Mucosa of descending colon (tissue), 3 donors: ENCODE data around the gene KTN1. TPM values are rescaled to one million over a fixed set of nuclear protein-coding genes. Genes with fewer than 3 reads are reported as not detected.

Experiments
- ATAC-seq: fragments of 200-7000 bp; cut with Tn5 transposase; one replicate; pipeline ENCODE4 v1.9.1; 2020; ENCODE audit warnings: mild to moderate bottlenecking, moderate library complexity
- DNase-seq, 3 donors: peaks; one replicate each; pipeline ENCODE4 v3.0.0-alpha.2; 2020
- H3K36me3 ChIP-seq: fragments of 200-600 bp; one replicate; pipeline ENCODE4 v1.8.0; 2021; ENCODE audit warnings: low read depth, mild to moderate bottlenecking
- H3K4me1 ChIP-seq: fragments of 200-600 bp; one replicate; pipeline ENCODE4 v1.8.0; 2021; ENCODE audit warnings: low read depth, mild to moderate bottlenecking
- H3K4me3 ChIP-seq: fragments of 200-600 bp; one replicate; pipeline ENCODE4 v1.8.0; 2021; ENCODE audit warnings: mild to moderate bottlenecking
- H3K9me3 ChIP-seq: fragments of 200-600 bp; one replicate; pipeline ENCODE4 v1.8.0; 2021; ENCODE audit warnings: mild to moderate bottlenecking
- CTCF ChIP-seq: fragments of 200-600 bp; IDR thresholded peaks from one replicate; pipeline ENCODE4 v1.8.0; 2022; ENCODE audit warnings: antibody characterized with exemption, mild to moderate bottlenecking
- intact Hi-C, 2 donors: fragments of 100-400 bp; cut with DNase I in 1 of 2; cut with micrococcal nuclease in 1 of 2; formaldehyde crosslinking; loops; one replicate each; pipeline versions ENCODE4 v1.11.0 to v1.11.1; 2022; cut with DNase I, micrococcal nuclease
- total RNA-seq, 3 donors: library from RNA; stranded (reverse); fragmentation: NEBNext Ultra II Directional in 2 of 3; extraction: Animal tissue kit (Norgen Biotek cat#: 25700) in 2 of 3; gene quantifications; one replicate each; pipeline versions ENCODE4 v1.2.1 to v1.2.4, GENCODE V29; 2021 to 2023
- donor health status: DM: no; HTN: no; CAD: no; lungs with moderate emphysema.
- donor health status: DM: no; HTN: no; CAD: no.
- donor health status: DM: no; HTN: yes; CAD: no.

Gene KTN1
- total RNA-seq, 3 donors from 2014 or later = 181 to 299 (median 251) TPM

- intact Hi-C loops = loop anchor here in 1 of 2 donors (10.0 kb wide), 1 partner anchor 177 kb away; no protein-coding TSS in a partner anchor
- no peak for DNase-seq
- no peak for TF ChIP-seq CTCF
- H3K4me1 ChIP-seq = peaks cover 7% of the 10 kb centered on the region
- no peak for ATAC-seq
- H3K9me3 ChIP-seq = no peaks in the 10 kb centered on the region
- H3K4me3 ChIP-seq = no peak overlapping the region
- no peaks in the 10 kb centered on the region for H3K36me3 ChIP-seq
These were observed 31.9 kb downstream of the KTN1 start for GRCh38 chr14:55611859-55612258.

- ATAC-seq = no peak
- no peak overlapping the region for H3K4me3 ChIP-seq
- intact Hi-C loops = loop anchor here in 1 of 2 donors (10.0 kb wide), 1 partner anchor 180 kb away; no protein-coding TSS in a partner anchor
- H3K36me3 ChIP-seq = no peaks in the 10 kb centered on the region
- H3K4me1 ChIP-seq = peaks cover 7% of the 10 kb centered on the region
- DNase-seq = no peak
- no peak for TF ChIP-seq CTCF
- no peaks in the 10 kb centered on the region for H3K9me3 ChIP-seq
These were observed 34.3 kb downstream of the KTN1 start for GRCh38 chr14:55614304-55614703.

- Histone ChIP-seq H3K4me3 (no peak overlapping the region), H3K4me1 (no peaks in the 10 kb centered on the region), H3K36me3 (peaks cover 12% of the 10 kb centered on the region), H3K9me3 (peaks cover 8% of the 10 kb centered on the region)
- ATAC-seq = no peak
- DNase-seq = no peak
- TF ChIP-seq CTCF = no peak
- intact Hi-C loops = no loop called here
These were observed 40.3 kb downstream of the KTN1 start for GRCh38 chr14:55620277-55620676.

- H3K36me3 ChIP-seq = peaks cover 12% of the 10 kb centered on the region
- TF ChIP-seq CTCF = no peak
- ATAC-seq = no peak
These were observed 41.0 kb downstream of the KTN1 start for GRCh38 chr14:55620981-55621380.

GRCh38 chr14:55621391-55621790, 41.4 kb downstream of the KTN1 start:
- ATAC-seq (no peak), DNase-seq (no peak)
- Histone ChIP-seq H3K4me1 (no peaks in the 10 kb centered on the region), H3K36me3 (peaks cover 12% of the 10 kb centered on the region), H3K9me3 (peaks cover 8% of the 10 kb centered on the region), H3K4me3 (no peak overlapping the region)
- no peak for TF ChIP-seq CTCF
- intact Hi-C loops = no loop called here

More at GRCh38 chr14:55620981-55621380, 41.0 kb downstream of the KTN1 start:
- H3K9me3 ChIP-seq = peaks cover 8% of the 10 kb centered on the region
- no peak for DNase-seq
- H3K4me1 ChIP-seq = no peaks in the 10 kb centered on the region
- no peak overlapping the region for H3K4me3 ChIP-seq
- intact Hi-C loops = no loop called here

- H3K4me1 ChIP-seq = no peaks in the 10 kb centered on the region
- ATAC-seq (no peak), DNase-seq (no peak)
- TF ChIP-seq CTCF = no peak
- peaks cover 4% of the 10 kb centered on the region for H3K9me3 ChIP-seq
- H3K4me3 ChIP-seq = no peak overlapping the region
- intact Hi-C loops = no loop called here
- H3K36me3 ChIP-seq = peaks cover 6% of the 10 kb centered on the region
These were observed 44.9 kb downstream of the KTN1 start for GRCh38 chr14:55624913-55625312.
